ENCODE data around the gene NPRL2.

Gene NPRL2

GRCh38 chr3:50336452-50337174, 14.0 kb downstream of the NPRL2 start:
- H3K4me3 ChIP-seq, result peak overlapping the region; percentile 65 to 94 (median 86)
- peak overlapping the region; percentile 74 to 99 (median 97) for H3K27ac ChIP-seq

GRCh38 chr3:50334339-50335075, 16.1 kb downstream of the NPRL2 start:
- H3K4me3 ChIP-seq, result peak overlapping the region in 1 of 7 experiments; percentile 4
- peak overlapping the region in 17 of 21 experiments; percentile 2 to 99 (median 73) for H3K27ac ChIP-seq

GRCh38 chr3:50333744-50334328, 16.7 kb downstream of the NPRL2 start:
- H3K4me3 ChIP-seq, result no peak overlapping the region

GRCh38 chr3:50331364-50331907, 19.1 kb downstream of the NPRL2 start:
- H3K4me3 ChIP-seq, result no peak overlapping the region
- H3K27ac ChIP-seq, result no peak overlapping the region

More at GRCh38 chr3:50333744-50334328, 16.7 kb downstream of the NPRL2 start:
- peak overlapping the region in 18 of 21 experiments; percentile 2 to 99 (median 72) for H3K27ac ChIP-seq

- no peak overlapping the region for H3K4me3 ChIP-seq
- H3K27ac ChIP-seq, result no peak overlapping the region
These were observed 20.2 kb downstream of the NPRL2 start for GRCh38 chr3:50330330-50330729.

- Histone ChIP-seq H3K4me3 (peak within 1 kb of the TSS; percentile 66 to 95 (median 90)), H3K27ac (peak within 1 kb of the TSS; percentile 6 to 94 (median 86))
These were observed 22.5 kb downstream of the NPRL2 start, which contains the start of gene TUSC2 for GRCh38 chr3:50327943-50328691. Gene TUSC2, minus strand, starts transcription at chr3:50328223. Its CDS starts 124 bp downstream, at chr3:50328099.

GRCh38 chr3:50327129-50327528, 23.4 kb downstream of the NPRL2 start:
- Histone ChIP-seq H3K27ac (peak overlapping the region in 16 of 21 experiments; percentile 70 to 94 (median 88)), H3K4me3 (peak overlapping the region; percentile 66 to 95 (median 90))

- H3K27ac ChIP-seq, result peak overlapping the region in 1 of 21 experiments; percentile 32
- H3K4me3 ChIP-seq, result no peak overlapping the region
These were observed 24.4 kb downstream of the NPRL2 start for GRCh38 chr3:50326182-50326541.

- Histone ChIP-seq H3K4me3 (no peak overlapping the region), H3K27ac (peak overlapping the region in 5 of 21 experiments; percentile 32 to 98 (median 44))
These were observed 24.9 kb downstream of the NPRL2 start for GRCh38 chr3:50325497-50326181.

- peak overlapping the region in 9 of 21 experiments; percentile 5 to 98 (median 44) for H3K27ac ChIP-seq
These were observed 25.5 kb downstream of the NPRL2 start for GRCh38 chr3:50325113-50325480.

GRCh38 chr3:50324351-50325112, 26.0 kb downstream of the NPRL2 start:
- H3K4me3 ChIP-seq, result no peak overlapping the region
- H3K27ac ChIP-seq, result peak overlapping the region in 18 of 21 experiments; percentile 36 to 99 (median 98)

More at GRCh38 chr3:50325113-50325480, 25.5 kb downstream of the NPRL2 start:
- H3K4me3 ChIP-seq, result no peak overlapping the region

GRCh38 chr3:50323614-50324199, 26.9 kb downstream of the NPRL2 start:
- no peak overlapping the region for H3K4me3 ChIP-seq
- H3K27ac ChIP-seq, result peak overlapping the region in 20 of 21 experiments; percentile 36 to 99 (median 97)

GRCh38 chr3:50323092-50323600, 27.4 kb downstream of the NPRL2 start:
- H3K4me3 ChIP-seq, result peak overlapping the region in 1 of 7 experiments; percentile 71
- peak overlapping the region in 20 of 21 experiments; percentile 21 to 99 (median 97) for H3K27ac ChIP-seq

- Histone ChIP-seq H3K27ac (peak within 1 kb of the TSS; percentile 86 to 99 (median 97)), H3K4me3 (peak within 1 kb of the TSS; percentile 57 to 92 (median 63))
These were observed 28.0 kb downstream of the NPRL2 start, which contains the start of gene HYAL2 for GRCh38 chr3:50322386-50323091. Gene HYAL2, minus strand, starts transcription at chr3:50322745. Its CDS starts 2,256 bp downstream, at chr3:50320489.

GRCh38 chr3:50322115-50322385, 28.5 kb downstream of the NPRL2 start:
- Histone ChIP-seq H3K27ac (peak overlapping the region; percentile 86 to 99 (median 97)), H3K4me3 (peak overlapping the region; percentile 57 to 92 (median 63))

GRCh38 chr3:50321336-50322114, 29.1 kb downstream of the NPRL2 start:
- Histone ChIP-seq H3K27ac (peak overlapping the region; percentile 86 to 99 (median 97)), H3K4me3 (peak overlapping the region; percentile 57 to 92 (median 63))
